OCI-LY1 (cell line): ENCODE measurements around the gene RSPRY1.

Experiments used
- EZH2 ChIP-seq: fragments of 200-600 bp; sonication (generic), shearing (Covaris generic); IDR thresholded peaks from 2 replicates; pipeline ENCODE4 v1.8.0; 2017; ENCODE audit warnings: borderline replicate concordance, mixed run types, mild to moderate bottlenecking, antibody characterized with exemption, low read length, moderate library complexity, mixed read lengths
- TF ChIP-seq, protein P1 (sequence below): fragments of 200-600 bp; sonication (generic), shearing (Covaris generic); IDR thresholded peaks from 2 replicates; pipeline ENCODE4 v1.5.1; 2017; ENCODE audit warnings: mild to moderate bottlenecking, antibody characterized with exemption, low read length, moderate library complexity, mixed read lengths

DNA sequence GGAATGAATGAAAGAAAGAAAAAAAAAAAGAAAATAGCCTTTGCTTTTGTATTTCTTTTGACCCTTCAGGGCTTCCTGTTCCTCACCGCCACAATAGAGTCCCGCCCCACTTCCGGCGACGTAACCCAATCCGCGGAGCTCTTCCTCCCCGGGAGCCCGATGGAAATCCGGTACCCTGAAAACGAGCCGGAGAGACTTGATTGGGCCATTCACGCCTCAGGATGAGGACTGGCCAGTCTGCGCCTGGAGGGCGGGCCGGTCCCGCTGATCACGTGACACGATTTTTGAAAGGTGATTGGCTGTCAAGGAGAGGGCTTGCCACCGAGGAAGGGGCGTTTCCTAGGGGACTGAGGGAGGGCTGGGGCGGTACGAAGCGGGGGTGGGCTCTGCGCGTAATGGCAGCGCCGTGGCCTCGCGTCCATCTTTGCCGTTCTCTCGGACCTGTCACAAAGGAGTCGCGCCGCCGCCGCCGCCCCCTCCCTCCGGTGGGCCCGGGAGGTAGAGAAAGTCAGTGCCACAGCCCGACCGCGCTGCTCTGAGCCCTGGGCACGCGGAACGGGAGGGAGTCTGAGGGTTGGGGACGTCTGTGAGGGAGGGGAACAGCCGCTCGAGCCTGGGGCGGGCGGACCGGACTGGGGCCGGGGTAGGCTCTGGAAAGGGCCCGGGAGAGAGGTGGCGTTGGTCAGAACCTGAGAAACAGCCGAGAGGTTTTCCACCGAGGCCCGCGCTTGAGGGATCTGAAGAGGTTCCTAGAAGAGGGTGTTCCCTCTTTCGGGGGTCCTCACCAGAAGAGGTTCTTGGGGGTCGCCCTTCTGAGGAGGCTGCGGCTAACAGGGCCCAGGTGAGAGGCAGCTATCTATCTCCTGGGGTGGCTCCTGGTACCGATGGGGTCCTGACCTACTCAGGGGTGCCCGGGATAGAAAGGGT is at the start of gene RSPRY1, which contains the start of gene PSME3IP1:
- TF ChIP-seq, protein P1, sequence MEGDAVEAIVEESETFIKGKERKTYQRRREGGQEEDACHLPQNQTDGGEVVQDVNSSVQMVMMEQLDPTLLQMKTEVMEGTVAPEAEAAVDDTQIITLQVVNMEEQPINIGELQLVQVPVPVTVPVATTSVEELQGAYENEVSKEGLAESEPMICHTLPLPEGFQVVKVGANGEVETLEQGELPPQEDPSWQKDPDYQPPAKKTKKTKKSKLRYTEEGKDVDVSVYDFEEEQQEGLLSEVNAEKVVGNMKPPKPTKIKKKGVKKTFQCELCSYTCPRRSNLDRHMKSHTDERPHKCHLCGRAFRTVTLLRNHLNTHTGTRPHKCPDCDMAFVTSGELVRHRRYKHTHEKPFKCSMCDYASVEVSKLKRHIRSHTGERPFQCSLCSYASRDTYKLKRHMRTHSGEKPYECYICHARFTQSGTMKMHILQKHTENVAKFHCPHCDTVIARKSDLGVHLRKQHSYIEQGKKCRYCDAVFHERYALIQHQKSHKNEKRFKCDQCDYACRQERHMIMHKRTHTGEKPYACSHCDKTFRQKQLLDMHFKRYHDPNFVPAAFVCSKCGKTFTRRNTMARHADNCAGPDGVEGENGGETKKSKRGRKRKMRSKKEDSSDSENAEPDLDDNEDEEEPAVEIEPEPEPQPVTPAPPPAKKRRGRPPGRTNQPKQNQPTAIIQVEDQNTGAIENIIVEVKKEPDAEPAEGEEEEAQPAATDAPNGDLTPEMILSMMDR = no peak
- TF ChIP-seq EZH2 = no peak
